Thymus (tissue), 11 donors: ENCODE measurements around the gene INTS1. TPM values are rescaled to one million over a fixed set of nuclear protein-coding genes. Genes with fewer than 3 reads are reported as not detected.

Experiments used
- DNase-seq, 9 donors: peaks; one replicate each; pipeline ENCODE4 v3.0.0-alpha.2; 2013; ENCODE audit warnings: low spot score in 9 of 9, low read depth in 6 of 9, missing footprints in 1 of 9
- H3K27ac ChIP-seq, 2 donors: one replicate each; pipeline ENCODE4 v1.5.1; 2013; ENCODE audit warnings: control low read depth in 1 of 2, low read depth in 1 of 2, low read length in 1 of 2, mild to moderate bottlenecking in 1 of 2, moderate library complexity in 1 of 2
- H3K27me3 ChIP-seq, 2 donors: one replicate each; pipeline ENCODE4 v1.5.1; 2013; ENCODE audit warnings: low read length in 1 of 2; ENCODE audit not compliant: control insufficient read depth in 2 of 2, insufficient read depth in 1 of 2
- H3K36me3 ChIP-seq, 2 donors: one replicate each; pipeline ENCODE4 v1.5.1; 2013; ENCODE audit warnings: low read length in 1 of 2, mild to moderate bottlenecking in 1 of 2, moderate library complexity in 1 of 2; ENCODE audit not compliant: control insufficient read depth in 2 of 2, insufficient read depth in 2 of 2
- H3K4me1 ChIP-seq, 2 donors: one replicate each; pipeline ENCODE4 v1.5.1; 2013; ENCODE audit warnings: low read length in 2 of 2; ENCODE audit not compliant: control insufficient read depth in 2 of 2, insufficient read depth in 2 of 2
- H3K4me3 ChIP-seq, 2 donors: one replicate each; pipeline ENCODE4 v1.5.1; 2013; ENCODE audit warnings: low read length in 2 of 2, control low read depth in 1 of 2, mild to moderate bottlenecking in 1 of 2
- H3K9me3 ChIP-seq, 2 donors: one replicate each; pipeline ENCODE4 v1.5.1; 2013; ENCODE audit warnings: low read length in 1 of 2, mild to moderate bottlenecking in 1 of 2; ENCODE audit not compliant: control insufficient read depth in 2 of 2, insufficient read depth in 1 of 2
- WGBS: extraction: QIAGEN DNeasy Blood & Tissue Kit; methylation state at CpG from one replicate; pipeline ENCODE4 v1.1.7; 2013; 5-methylcytosine and 5-hydroxymethylcytosine counted together
- polyA plus RNA-seq: library from polyadenylated mRNA; stranded (reverse); fragments of 200-250 nt; gene quantifications from one replicate; pipeline ENCODE4 v1.2.3, GENCODE V29; 2013
- total RNA-seq: library from RNA; stranded (reverse); fragments of 120-200 nt; gene quantifications from one replicate; pipeline ENCODE4 v1.2.4, GENCODE V29; 2013
- donor health status: healthy.

Gene INTS1
- total and polyA plus RNA-seq, 2 donors: 19.6 to 287 TPM

DNA sequence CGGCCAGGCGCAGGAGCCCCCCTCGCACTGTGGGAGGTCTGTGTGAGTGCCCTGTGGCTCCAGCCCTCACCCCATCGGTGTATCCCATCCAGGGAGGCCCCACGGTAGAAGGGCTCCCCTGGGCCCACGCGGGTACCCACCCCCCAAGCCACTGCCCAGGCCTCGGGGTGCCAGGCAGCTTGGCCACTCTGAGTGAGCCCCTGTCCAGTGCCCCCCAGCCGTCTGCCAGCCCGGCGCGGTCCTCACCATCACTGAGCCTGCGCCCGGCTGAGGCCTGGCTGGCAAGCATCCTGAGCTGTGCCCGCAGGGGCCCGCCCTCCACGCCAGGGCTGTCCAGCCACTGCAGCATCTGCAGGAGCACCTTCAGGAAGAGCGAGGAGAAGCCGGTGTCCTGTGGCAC is 25.7 kb downstream of the INTS1 start:
- H3K4me3 ChIP-seq: no peak overlapping the region
- H3K9me3 ChIP-seq: no peaks in the 10 kb centered on the region
- H3K4me1 ChIP-seq: peaks cover 3 to 11% of the 10 kb centered on the region in 2 donors
- 95% methylated on average over 19 of the region's 19 CpGs for WGBS
- H3K27ac ChIP-seq: no peak overlapping the region
- H3K27me3 ChIP-seq: no peaks in the 10 kb centered on the region
- no peak for DNase-seq
- peaks cover 89 to 98% of the 10 kb centered on the region in 2 donors for H3K36me3 ChIP-seq

DNA sequence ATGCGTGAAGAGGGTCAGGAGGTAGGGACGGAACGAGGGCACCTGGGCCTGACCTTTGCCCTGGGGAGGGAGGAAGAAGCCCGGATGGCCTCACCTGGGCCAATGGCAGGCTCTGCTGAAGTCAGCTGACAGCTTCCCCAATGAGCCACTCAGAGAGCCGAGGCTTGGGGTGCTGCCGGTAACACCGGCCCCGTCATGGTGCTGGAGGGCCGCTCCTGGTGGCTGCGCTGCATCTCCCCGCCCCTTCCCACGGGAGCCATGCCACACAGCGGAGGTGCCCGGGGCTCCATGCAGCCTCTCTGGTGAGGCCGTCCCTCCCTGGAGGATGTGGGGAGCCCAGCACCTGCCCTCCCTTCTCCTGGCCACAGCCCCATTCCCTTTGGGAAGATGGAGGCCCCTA is 27.3 kb downstream of the INTS1 start:
- no peak overlapping the region for H3K4me3 ChIP-seq
- no peaks in the 10 kb centered on the region for H3K9me3 ChIP-seq
- no peak overlapping the region for H3K27ac ChIP-seq
- DNase-seq: no peak
- 98% methylated on average over 15 of the region's 15 CpGs for WGBS
- H3K4me1 ChIP-seq: peaks cover 3 to 11% of the 10 kb centered on the region in 2 donors
- no peaks in the 10 kb centered on the region for H3K27me3 ChIP-seq
- peaks cover 88 to 98% of the 10 kb centered on the region in 2 donors for H3K36me3 ChIP-seq

DNA sequence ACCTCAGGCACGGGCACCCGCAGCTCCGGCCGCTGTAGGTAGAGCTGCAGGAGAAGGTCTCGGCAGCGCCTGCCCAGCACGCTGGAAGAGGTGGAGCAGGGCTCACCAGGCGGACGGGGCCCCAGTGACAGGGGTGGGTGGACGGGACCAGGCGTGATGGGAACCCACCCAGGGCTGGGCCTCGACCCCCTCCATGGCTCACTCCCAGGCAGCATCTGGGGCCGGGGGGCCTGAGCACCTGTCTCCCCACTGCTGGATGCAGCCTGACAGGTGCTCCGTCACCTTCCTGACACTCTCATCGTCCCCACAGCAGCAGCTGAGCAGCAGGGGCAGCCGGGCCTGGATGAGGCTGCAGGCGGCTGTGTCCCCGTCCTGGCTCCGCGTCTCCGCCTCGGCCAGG is 28.2 kb downstream of the INTS1 start:
- H3K27ac ChIP-seq: no peak overlapping the region
- H3K27me3 ChIP-seq: no peaks in the 10 kb centered on the region
- over 99% methylated on average over 22 of the region's 22 CpGs for WGBS
- peaks cover 89 to 98% of the 10 kb centered on the region in 2 donors for H3K36me3 ChIP-seq
- H3K4me3 ChIP-seq: no peak overlapping the region
- DNase-seq: no peak
- H3K9me3 ChIP-seq: no peaks in the 10 kb centered on the region
- peaks cover 3 to 11% of the 10 kb centered on the region in 2 donors for H3K4me1 ChIP-seq

DNA sequence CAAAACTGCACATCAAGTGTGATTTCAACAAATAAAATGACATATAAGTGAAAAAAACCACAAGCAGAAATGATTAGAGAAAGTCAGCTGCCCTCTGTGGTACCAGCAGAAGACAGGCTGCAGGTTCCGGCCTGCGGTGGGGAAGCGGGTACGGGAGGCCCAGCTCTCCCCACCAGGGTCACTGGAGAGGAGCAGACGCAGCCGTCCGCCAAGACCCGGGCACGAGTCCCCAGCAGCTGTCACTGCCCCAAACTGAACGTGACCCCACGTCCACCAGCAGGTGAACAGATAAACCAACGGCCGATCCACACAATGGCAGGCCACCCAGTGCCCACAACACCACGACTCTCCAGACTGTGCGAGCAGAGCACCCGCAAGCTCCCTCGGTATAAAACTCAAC is 28.8 kb downstream of the INTS1 start:
- WGBS: 97% methylated on average over 17 of the region's 17 CpGs

DNA sequence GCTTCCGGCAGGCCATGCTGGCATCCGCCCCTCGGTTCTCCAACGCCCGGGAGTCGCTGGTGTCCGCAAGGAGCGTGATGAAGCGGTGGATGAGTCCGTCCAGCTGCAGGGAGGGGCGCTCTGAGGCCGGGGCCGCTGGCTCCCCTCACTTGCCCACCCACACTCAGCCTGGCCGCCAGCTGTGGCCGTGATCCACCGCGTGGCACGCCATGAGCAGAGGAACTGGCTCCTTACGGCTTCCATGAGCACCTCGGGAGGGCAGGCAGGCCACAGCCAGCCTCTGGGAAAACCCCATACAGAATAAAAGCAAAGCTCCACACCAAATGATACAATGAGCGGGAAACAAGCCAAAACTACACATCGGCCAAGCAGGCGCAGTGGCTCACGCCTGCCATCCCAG is 29.5 kb downstream of the INTS1 start:
- H3K27ac ChIP-seq: peak overlapping the region in 1 of 2 donors; percentile 55
- H3K27me3 ChIP-seq: no peaks in the 10 kb centered on the region
- H3K9me3 ChIP-seq: no peaks in the 10 kb centered on the region
- H3K4me3 ChIP-seq: no peak overlapping the region
- WGBS: 94% methylated on average over 24 of the region's 24 CpGs
- DNase-seq: peak in 1 of 9 donors; percentile 28
- H3K36me3 ChIP-seq: peaks cover 89 to 98% of the 10 kb centered on the region in 2 donors
- H3K4me1 ChIP-seq: peaks cover 3 to 11% of the 10 kb centered on the region in 2 donors

More for the DNA sequence above, 28.8 kb downstream of the INTS1 start:
- DNase-seq: no peak
- H3K27me3 ChIP-seq: no peaks in the 10 kb centered on the region
- H3K27ac ChIP-seq: no peak overlapping the region
- no peak overlapping the region for H3K4me3 ChIP-seq
- no peaks in the 10 kb centered on the region for H3K9me3 ChIP-seq
- peaks cover 90 to 98% of the 10 kb centered on the region in 2 donors for H3K36me3 ChIP-seq
- peaks cover 3 to 11% of the 10 kb centered on the region in 2 donors for H3K4me1 ChIP-seq

DNA sequence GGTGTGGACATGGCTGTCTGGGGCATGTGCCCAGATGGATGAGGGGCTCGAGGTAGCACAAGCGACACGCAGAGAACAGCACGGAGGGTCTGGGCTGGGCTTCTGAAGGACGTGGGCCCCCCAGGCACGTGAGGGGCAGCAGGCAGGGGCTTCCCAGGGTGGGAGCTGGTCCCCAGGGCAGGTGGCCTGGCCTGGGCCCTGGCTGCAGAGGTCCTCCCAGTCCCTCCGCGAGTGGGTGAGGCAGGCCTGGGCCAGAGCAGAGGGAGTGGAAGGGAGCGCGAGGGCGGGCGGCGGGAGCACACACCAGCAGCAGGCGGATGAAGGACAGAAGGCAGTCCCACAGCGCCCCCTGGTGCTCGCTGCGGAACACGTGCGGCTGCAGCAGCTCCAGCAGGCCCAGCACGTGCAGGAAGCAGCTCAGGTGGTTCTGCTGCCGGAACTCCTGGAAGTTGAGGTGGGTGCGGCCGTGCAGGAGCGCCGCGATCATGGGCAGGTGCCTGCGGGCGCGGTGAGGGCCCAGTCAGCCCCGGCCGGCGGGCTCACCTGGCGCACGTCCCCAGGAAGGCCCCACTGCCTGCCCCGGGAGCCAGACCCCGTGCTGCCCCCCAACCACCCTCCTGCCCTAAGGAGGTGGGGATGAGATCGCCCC is 30.2 kb downstream of the INTS1 start:
- H3K4me3 ChIP-seq: no peak overlapping the region
- no peaks in the 10 kb centered on the region for H3K9me3 ChIP-seq
- WGBS: 40% methylated on average over 37 of the region's 37 CpGs

DNA sequence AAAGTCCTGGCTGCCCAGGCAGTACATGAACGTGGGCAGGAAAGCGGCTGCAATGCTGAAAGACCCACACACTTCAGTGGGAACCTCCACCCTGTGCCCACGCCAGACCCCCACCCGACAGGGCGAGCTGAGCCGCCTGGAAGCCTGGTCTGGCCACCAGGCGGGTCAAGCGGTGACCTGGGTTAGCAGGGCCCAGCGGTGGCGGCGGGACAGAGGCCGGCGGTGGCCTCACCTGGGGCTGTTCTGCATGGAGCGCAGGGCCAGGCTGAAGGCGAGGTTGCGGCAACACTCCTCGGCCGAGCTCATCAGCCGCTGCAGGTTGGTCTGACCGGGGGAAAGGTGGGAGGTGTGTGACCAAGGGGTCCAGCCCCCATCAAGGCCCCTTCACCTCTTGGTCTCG is 33.3 kb downstream of the INTS1 start:
- Histone ChIP-seq H3K27ac (no peak overlapping the region), H3K4me1 (peaks cover 3 to 14% of the 10 kb centered on the region in 2 donors), H3K9me3 (no peaks in the 10 kb centered on the region), H3K27me3 (no peaks in the 10 kb centered on the region), H3K36me3 (peaks cover 61 to 77% of the 10 kb centered on the region in 2 donors), H3K4me3 (no peak overlapping the region)
- DNase-seq: no peak
- WGBS: 95% methylated on average over 21 of the region's 21 CpGs

More for the DNA sequence above, 30.2 kb downstream of the INTS1 start:
- Histone ChIP-seq H3K36me3 (peaks cover 86 to 98% of the 10 kb centered on the region in 2 donors), H3K27ac (peak overlapping the region in 1 of 2 donors; percentile 55), H3K4me1 (peaks cover 3 to 11% of the 10 kb centered on the region in 2 donors), H3K27me3 (no peaks in the 10 kb centered on the region)
- DNase-seq: peak; percentile 54 to 92 (median 77)

DNA sequence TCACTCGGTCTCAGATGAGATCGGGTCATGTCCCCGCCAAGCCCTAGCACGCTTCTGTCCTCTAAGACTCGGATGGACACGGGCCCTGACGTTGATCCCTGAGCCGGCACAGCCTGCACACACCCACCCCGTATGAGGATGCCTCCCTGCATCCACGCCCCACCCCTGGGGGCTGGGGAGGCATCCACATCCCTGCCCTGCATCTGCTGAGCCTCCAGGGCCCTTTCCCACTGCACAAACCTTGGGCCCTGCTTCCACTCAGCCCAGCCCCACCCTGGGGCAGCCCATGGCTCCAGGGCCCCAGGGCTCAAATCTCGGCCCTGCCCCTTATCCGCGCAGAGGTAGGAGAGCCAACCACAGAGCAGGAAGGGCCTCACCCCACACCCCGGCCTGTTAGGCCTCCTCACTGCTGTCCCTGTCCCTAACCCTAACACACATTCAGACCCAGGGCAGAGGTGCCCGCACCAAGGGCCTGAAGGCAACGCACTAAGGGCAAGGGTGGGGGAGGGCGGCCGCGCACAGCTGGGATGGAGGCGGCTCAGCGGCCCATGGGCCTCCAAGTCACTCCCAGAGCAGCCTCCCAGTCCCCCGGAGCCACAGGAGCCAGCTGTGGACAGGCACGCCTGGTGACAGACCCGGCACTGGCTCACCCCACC is 35.4 kb downstream of the INTS1 start:
- no peak for DNase-seq
- Histone ChIP-seq H3K4me3 (no peak overlapping the region), H3K27me3 (no peaks in the 10 kb centered on the region), H3K27ac (no peak overlapping the region), H3K36me3 (peaks cover 45 to 56% of the 10 kb centered on the region in 2 donors), H3K4me1 (peaks cover 0 to 6% of the 10 kb centered on the region in 2 donors), H3K9me3 (no peaks in the 10 kb centered on the region)
- 95% methylated on average over 24 of the region's 24 CpGs for WGBS

DNA sequence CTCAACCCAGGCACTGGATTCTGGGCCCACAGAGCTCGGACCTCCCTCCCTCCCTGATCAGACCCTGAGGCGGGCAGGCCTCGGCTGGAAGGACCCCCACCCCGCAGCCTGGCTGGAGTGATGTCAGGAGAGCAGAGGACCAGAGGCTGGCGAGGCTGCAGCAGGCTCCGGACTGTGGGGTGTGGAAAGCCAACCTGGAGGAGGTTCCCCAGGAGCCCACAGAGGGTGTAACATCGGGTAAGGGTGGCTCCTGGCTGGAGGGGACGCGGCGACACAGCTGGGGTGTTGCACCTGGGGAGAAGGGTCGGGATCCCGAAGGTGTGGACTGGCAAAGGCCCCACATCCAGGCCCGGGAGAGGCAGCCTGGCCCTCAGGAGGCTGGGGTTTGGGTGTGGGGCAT is 36.0 kb downstream of the INTS1 start:
- Histone ChIP-seq H3K4me1 (peaks cover 0 to 8% of the 10 kb centered on the region in 2 donors), H3K36me3 (peaks cover 39 to 51% of the 10 kb centered on the region in 2 donors), H3K4me3 (no peak overlapping the region), H3K27me3 (no peaks in the 10 kb centered on the region), H3K9me3 (no peaks in the 10 kb centered on the region), H3K27ac (no peak overlapping the region)
- DNase-seq: no peak
- 97% methylated on average over 13 of the region's 13 CpGs for WGBS
